HepG2 (cell line): ENCODE measurements around the gene MRS2. TPM values are rescaled to one million over a fixed set of nuclear protein-coding genes. Genes with fewer than 3 reads are reported as not detected.

Experiments used
- ATAC-seq: fragments of 200-7000 bp; cut with Tn5 transposase; 3 replicates; pipeline ENCODE4 v1.9.1; 2020; ENCODE audit warnings: mild to moderate bottlenecking, moderate library complexity
- BruUV-seq: library from RNA; stranded (reverse); fragments of 400-500 nt; replicated peaks from 2 replicates; lab custom pipeline; 2021; lab: Mats Ljungman, UMichigan
- CTCF ChIA-PET: fragments of 300-600 bp; formaldehyde crosslinking; extraction: SDS; loops from one replicate; lab custom pipeline; 2021; ENCODE audit warnings: low total read pairs, inconsistent platforms, low intra/inter-chr PET ratio; lab: Yijun Ruan, JAX
- POLR2A ChIA-PET: fragments of 350-600 bp; sonication (Branson Sonifier 250); formaldehyde crosslinking; loops from one replicate; lab custom pipeline; 2020; ENCODE audit warnings: antibody characterized with exemption, inconsistent platforms; lab: Yijun Ruan, JAX
- DNase-seq: peaks from one replicate; pipeline ENCODE4 v3.0.0-alpha.2; 2015; ENCODE audit warnings: low spot score
- FAIRE-seq: peaks from 3 replicates; lab custom pipeline; 2011; peaks lifted over from hg19 to GRCh38; lab: Jason Lieb, UNC
- H2AFZ ChIP-seq: one replicate; pipeline ENCODE4 v1.6.1; 2011; ENCODE audit warnings: low read length, inconsistent platforms
- H3K27ac ChIP-seq: fragments of 300-600 bp; 3 replicates; pipeline ENCODE4 v1.8.0; 2011; ENCODE audit warnings: mixed run types, mild to moderate bottlenecking, mixed read lengths, low read length, inconsistent platforms; ENCODE audit not compliant: insufficient read depth; ENCODE audit errors: extremely low read length
- H3K27me3 ChIP-seq, 2 experiments: fragments of 200-600 bp in 1 of 2; 2 replicates in 1 of 2; 3 replicates in 1 of 2; pipeline versions ENCODE4 v1.6.0 to v1.8.0; 2011; ENCODE audit warnings: low read length in 2 of 2, mild to moderate bottlenecking in 2 of 2, moderate library complexity in 2 of 2, inconsistent platforms in 1 of 2; ENCODE audit not compliant: insufficient read depth in 2 of 2, control insufficient read depth in 1 of 2
- H3K36me3 ChIP-seq, 2 experiments: fragments of 200-600 bp in 1 of 2; replicated peaks in 1 of 2; 2 replicates in 1 of 2; 3 replicates in 1 of 2; pipeline versions ENCODE4 v1.5.1 to v1.8.0; 2011; ENCODE audit warnings: low read length in 2 of 2, inconsistent platforms in 1 of 2; ENCODE audit not compliant: insufficient read depth in 2 of 2, control insufficient read depth in 1 of 2
- H3K4me1 ChIP-seq: 2 replicates; pipeline ENCODE4 v1.5.1; 2012; ENCODE audit warnings: low read length, inconsistent platforms; ENCODE audit not compliant: insufficient read depth
- H3K4me2 ChIP-seq: 2 replicates; pipeline ENCODE4 v1.6.0; 2011; ENCODE audit warnings: low read depth, low read length, inconsistent platforms
- H3K4me3 ChIP-seq, 3 experiments: fragments of 200-600 bp in 1 of 3; sonication (generic), shearing (Covaris generic) in 1 of 3; replicated peaks in 1 of 3; 2 replicates each; pipeline ENCODE4 v1.5.1; 2011 to 2016; ENCODE audit warnings: low read length in 3 of 3, inconsistent platforms in 2 of 3, low read depth in 2 of 3, mild to moderate bottlenecking in 2 of 3, control low read depth in 1 of 3, mixed read lengths in 1 of 3; ENCODE audit not compliant: insufficient read depth in 1 of 3
- H3K79me2 ChIP-seq: one replicate; pipeline ENCODE4 v1.6.1; 2011; ENCODE audit warnings: low read length, inconsistent platforms; ENCODE audit not compliant: insufficient read depth
- H3K9ac ChIP-seq: 2 replicates; pipeline ENCODE4 v1.6.0; 2011; ENCODE audit warnings: mild to moderate bottlenecking, low read depth, low read length, inconsistent platforms; ENCODE audit not compliant: insufficient read depth
- H3K9me3 ChIP-seq: 2 replicates; pipeline ENCODE4 v1.5.1; 2012; ENCODE audit warnings: mild to moderate bottlenecking, low read length
- H4K20me1 ChIP-seq: 2 replicates; pipeline ENCODE4 v1.6.0; 2011; ENCODE audit warnings: inconsistent platforms, mild to moderate bottlenecking, low read length, moderate library complexity; ENCODE audit not compliant: insufficient read depth
- FOXK2 ChIP-seq: fragments of 450-650 bp; IDR thresholded peaks from 2 replicates; pipeline ENCODE4 v1.6.1; 2016
- KLF12 ChIP-seq: sonication (generic); formaldehyde crosslinking; IDR thresholded peaks from 2 replicates; pipeline ENCODE4 v1.4.0; 2020; ENCODE audit warnings: missing genetic modification reagents, borderline replicate concordance
- NFE2 ChIP-seq: sonication (generic); formaldehyde crosslinking; IDR thresholded peaks from 2 replicates; pipeline ENCODE4 v1.4.0; 2020; ENCODE audit warnings: missing genetic modification reagents
- NFRKB ChIP-seq: fragments of 450-650 bp; IDR thresholded peaks from 2 replicates; pipeline ENCODE4 v1.6.1; 2017
- RNF2 ChIP-seq: fragments of 450-650 bp; conservative IDR thresholded peaks from 2 replicates; pipeline ENCODE4 v1.6.1; 2016; ENCODE audit warnings: low read depth
- RXRB ChIP-seq: IDR thresholded peaks from 2 replicates; pipeline ENCODE4 v1.6.1; 2016; ENCODE audit warnings: borderline replicate concordance, missing genetic modification reagents, missing compliant biosample characterization
- ZBTB42 ChIP-seq: sonication (generic); formaldehyde crosslinking; IDR thresholded peaks from 2 replicates; pipeline ENCODE4 v1.5.0; 2020; ENCODE audit warnings: mild to moderate bottlenecking, missing genetic modification reagents
- ZBTB7B ChIP-seq: sonication (generic); formaldehyde crosslinking; IDR thresholded peaks from 2 replicates; pipeline ENCODE4 v1.4.0; 2020; ENCODE audit warnings: missing genetic modification reagents
- ZNF101 ChIP-seq: sonication (generic); formaldehyde crosslinking; IDR thresholded peaks from 2 replicates; pipeline ENCODE4 v1.4.0; 2020; ENCODE audit warnings: mild to moderate bottlenecking, low read depth, missing genetic modification reagents, borderline replicate concordance
- ZNF121 ChIP-seq: sonication (generic); formaldehyde crosslinking; IDR thresholded peaks from 2 replicates; pipeline ENCODE4 v1.5.0; 2020; ENCODE audit warnings: mild to moderate bottlenecking, missing genetic modification reagents
- ZNF253 ChIP-seq: sonication (generic); formaldehyde crosslinking; IDR thresholded peaks from 2 replicates; pipeline ENCODE4 v1.8.0; 2022; ENCODE audit warnings: mild to moderate bottlenecking, missing genetic modification reagents, borderline replicate concordance
- ZNF335 ChIP-seq: sonication (generic); formaldehyde crosslinking; IDR thresholded peaks from 2 replicates; pipeline ENCODE4 v1.4.0; 2020; ENCODE audit warnings: missing genetic modification reagents
- ZNF33A ChIP-seq: sonication (generic); formaldehyde crosslinking; IDR thresholded peaks from 2 replicates; pipeline ENCODE4 v1.5.1; 2020; ENCODE audit warnings: missing genetic modification reagents, mild to moderate bottlenecking, moderate library complexity, borderline replicate concordance
- ZNF460 ChIP-seq: sonication (generic); formaldehyde crosslinking; IDR thresholded peaks from 2 replicates; pipeline ENCODE4 v1.5.1; 2020; ENCODE audit warnings: missing genetic modification reagents, mild to moderate bottlenecking, borderline replicate concordance
- ZNF709 ChIP-seq: sonication (generic); formaldehyde crosslinking; IDR thresholded peaks from 2 replicates; pipeline ENCODE4 v1.5.0; 2020; ENCODE audit warnings: mild to moderate bottlenecking, missing genetic modification reagents
- WGBS: methylation state at CpG from one replicate; pipeline ENCODE4 v1.1.6; 2017; ENCODE audit warnings: low lambda C conversion rate; 5-methylcytosine and 5-hydroxymethylcytosine counted together
- in situ Hi-C: cut with HindIII; loops from 2 replicates; pipeline ENCODE4 v1.10.0; 2017; ENCODE audit warnings: low pct_unique_long_range_greater_than_20kb; ENCODE audit not compliant: extremely low pct_ligation_motif_present
- intact Hi-C: fragments of 100-400 bp; cut with micrococcal nuclease; formaldehyde crosslinking; loops from one replicate; pipeline ENCODE4 v1.10.0; 2022; ENCODE audit not compliant: unreplicated experiment
- polyA plus RNA-seq, 8 experiments: library from polyadenylated mRNA; depleted of rRNA in 3 of 8; stranded (reverse) in 7 of 8; unstranded in 1 of 8; fragments of >200 nt; fragmentation: Illumina TruSeq in 4 of 8; extraction: Trizol in 4 of 8; gene quantifications; 2 replicates each; pipeline versions ENCODE4 v1.2.1 to v1.2.3, GENCODE V29; 2011 to 2016; ENCODE audit warnings: low read depth in 4 of 8, missing spikeins in 1 of 8, mixed read lengths in 1 of 8; ENCODE audit not compliant: insufficient read depth in 1 of 8
- total RNA-seq, 5 experiments: library from RNA; depleted of rRNA; stranded (reverse); fragments of >200 nt; fragmentation: Illumina TruSeq; extraction: Trizol; gene quantifications; 2 replicates each; pipeline ENCODE4 v1.2.3, GENCODE V29; 2016; ENCODE audit warnings: low read depth in 1 of 5
- TF ChIP-seq, protein P1 (sequence below): sonication (generic); formaldehyde crosslinking; IDR thresholded peaks from 2 replicates; pipeline ENCODE4 v1.5.1; 2020; ENCODE audit warnings: mild to moderate bottlenecking, missing genetic modification reagents, borderline replicate concordance
- TF ChIP-seq, protein P2 (sequence below): sonication (generic); formaldehyde crosslinking; IDR thresholded peaks from 2 replicates; pipeline ENCODE4 v1.8.1; 2023; ENCODE audit warnings: mild to moderate bottlenecking, moderate library complexity, missing genetic modification reagents
- TF ChIP-seq, protein P3 (sequence below): sonication (generic); formaldehyde crosslinking; IDR thresholded peaks from 2 replicates; pipeline ENCODE4 v1.4.0; 2020; ENCODE audit warnings: missing genetic modification reagents, mild to moderate bottlenecking, borderline replicate concordance

MRS2 gene
- total and polyA plus RNA-seq, 2 of the 13 experiments (the other 11 are each of a cell fraction or from before 2014, with no cell fraction given): 31.1 to 83.8 TPM

DNA sequence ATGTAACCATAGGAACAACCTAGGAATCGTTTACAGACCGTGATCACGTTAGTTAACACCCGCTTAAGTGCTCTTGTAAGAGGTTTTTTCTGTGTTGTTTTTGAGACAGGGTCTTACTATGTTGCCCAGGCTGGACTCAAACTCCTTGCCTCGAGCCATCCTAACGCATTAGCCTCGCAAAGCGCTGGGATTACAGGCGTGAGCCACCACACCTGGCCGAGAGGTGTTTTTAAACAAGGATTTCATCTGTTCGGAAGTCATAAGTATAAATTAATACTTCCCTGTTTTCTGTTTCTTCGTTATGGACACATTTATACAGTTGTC, 727 bp downstream of the MRS2 start:
- intact Hi-C loops (loop anchor here (2.0 to 5.0 kb wide), 2 partner anchors 19 to 341 kb away; no protein-coding TSS in a partner anchor), in situ Hi-C loops (no loop called here)
- H3K27ac ChIP-seq: peak overlapping the region; percentile 79
- H4K20me1 ChIP-seq: peaks cover 6% of the 10 kb centered on the region
- DNase-seq: no peak
- no peak for FAIRE-seq
- peaks cover 72% of the 10 kb centered on the region for H3K4me1 ChIP-seq
- no peak overlapping the region for H2AFZ ChIP-seq
- peaks cover 43% of the 10 kb centered on the region for H3K79me2 ChIP-seq
- CTCF ChIA-PET: interaction anchor here (1.7 kb wide), 1 partner anchor 120 kb away, joined by 4 read pairs; no protein-coding TSS in a partner anchor
- POLR2A ChIA-PET: interaction anchor here (1.0 kb wide), 1 partner anchor 263 kb away, joined by 3 read pairs; the partner anchor contains the start of genes ACOT13 and TDP2
- H3K27me3 ChIP-seq: no peaks in the 10 kb centered on the region; a peak in 1 of 5 replicates
- no peaks in the 10 kb centered on the region for H3K9me3 ChIP-seq
- WGBS: 2% methylated on average over 12 of the region's 12 CpGs
- H3K36me3 ChIP-seq: peaks cover 6 to 13% of the 10 kb centered on the region in 2 experiments
- BruUV-seq: no TSS peak
- H3K9ac ChIP-seq: peak overlapping the region; percentile 90
- ATAC-seq: no peak; the same call in 2 of the 3 replicates
- peak overlapping the region; percentile 78 to 95 (median 83) for H3K4me3 ChIP-seq
- peak overlapping the region; percentile 88 for H3K4me2 ChIP-seq
- TF ChIP-seq RNF2 (no peak), ZNF101 (CRISPR knock-in tag) (no peak), NFRKB (no peak), RXRB (CRISPR knock-in tag) (no peak), ZNF709 (CRISPR knock-in tag) (no peak), ZNF33A (peak; percentile 84; the same call in 1 of the 2 replicates), FOXK2 (no peak), ZNF253 (CRISPR knock-in tag) (no peak), NFE2 (CRISPR knock-in tag) (no peak), ZBTB42 (CRISPR knock-in tag) (0 out of 2 replicates have a peak, but pooled peaks have one; percentile 9), ZBTB7B (CRISPR knock-in tag) (no peak), ZNF460 (CRISPR knock-in tag) (peak; percentile 55; the same call in 1 of the 2 replicates), KLF12 (CRISPR knock-in tag) (no peak), ZNF121 (CRISPR knock-in tag) (peak; percentile 98), ZNF335 (no peak; the same call in 1 of the 2 replicates)
- TF ChIP-seq, protein P1, sequence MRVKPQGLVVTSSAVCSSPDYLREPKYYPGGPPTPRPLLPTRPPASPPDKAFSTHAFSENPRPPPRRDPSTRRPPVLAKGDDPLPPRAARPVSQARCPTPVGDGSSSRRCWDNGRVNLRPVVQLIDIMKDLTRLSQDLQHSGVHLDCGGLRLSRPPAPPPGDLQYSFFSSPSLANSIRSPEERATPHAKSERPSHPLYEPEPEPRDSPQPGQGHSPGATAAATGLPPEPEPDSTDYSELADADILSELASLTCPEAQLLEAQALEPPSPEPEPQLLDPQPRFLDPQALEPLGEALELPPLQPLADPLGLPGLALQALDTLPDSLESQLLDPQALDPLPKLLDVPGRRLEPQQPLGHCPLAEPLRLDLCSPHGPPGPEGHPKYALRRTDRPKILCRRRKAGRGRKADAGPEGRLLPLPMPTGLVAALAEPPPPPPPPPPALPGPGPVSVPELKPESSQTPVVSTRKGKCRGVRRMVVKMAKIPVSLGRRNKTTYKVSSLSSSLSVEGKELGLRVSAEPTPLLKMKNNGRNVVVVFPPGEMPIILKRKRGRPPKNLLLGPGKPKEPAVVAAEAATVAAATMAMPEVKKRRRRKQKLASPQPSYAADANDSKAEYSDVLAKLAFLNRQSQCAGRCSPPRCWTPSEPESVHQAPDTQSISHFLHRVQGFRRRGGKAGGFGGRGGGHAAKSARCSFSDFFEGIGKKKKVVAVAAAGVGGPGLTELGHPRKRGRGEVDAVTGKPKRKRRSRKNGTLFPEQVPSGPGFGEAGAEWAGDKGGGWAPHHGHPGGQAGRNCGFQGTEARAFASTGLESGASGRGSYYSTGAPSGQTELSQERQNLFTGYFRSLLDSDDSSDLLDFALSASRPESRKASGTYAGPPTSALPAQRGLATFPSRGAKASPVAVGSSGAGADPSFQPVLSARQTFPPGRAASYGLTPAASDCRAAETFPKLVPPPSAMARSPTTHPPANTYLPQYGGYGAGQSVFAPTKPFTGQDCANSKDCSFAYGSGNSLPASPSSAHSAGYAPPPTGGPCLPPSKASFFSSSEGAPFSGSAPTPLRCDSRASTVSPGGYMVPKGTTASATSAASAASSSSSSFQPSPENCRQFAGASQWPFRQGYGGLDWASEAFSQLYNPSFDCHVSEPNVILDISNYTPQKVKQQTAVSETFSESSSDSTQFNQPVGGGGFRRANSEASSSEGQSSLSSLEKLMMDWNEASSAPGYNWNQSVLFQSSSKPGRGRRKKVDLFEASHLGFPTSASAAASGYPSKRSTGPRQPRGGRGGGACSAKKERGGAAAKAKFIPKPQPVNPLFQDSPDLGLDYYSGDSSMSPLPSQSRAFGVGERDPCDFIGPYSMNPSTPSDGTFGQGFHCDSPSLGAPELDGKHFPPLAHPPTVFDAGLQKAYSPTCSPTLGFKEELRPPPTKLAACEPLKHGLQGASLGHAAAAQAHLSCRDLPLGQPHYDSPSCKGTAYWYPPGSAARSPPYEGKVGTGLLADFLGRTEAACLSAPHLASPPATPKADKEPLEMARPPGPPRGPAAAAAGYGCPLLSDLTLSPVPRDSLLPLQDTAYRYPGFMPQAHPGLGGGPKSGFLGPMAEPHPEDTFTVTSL (CRISPR knock-in tag): 0 out of 2 replicates have a peak, but pooled peaks have one; percentile 24
- TF ChIP-seq, protein P2, sequence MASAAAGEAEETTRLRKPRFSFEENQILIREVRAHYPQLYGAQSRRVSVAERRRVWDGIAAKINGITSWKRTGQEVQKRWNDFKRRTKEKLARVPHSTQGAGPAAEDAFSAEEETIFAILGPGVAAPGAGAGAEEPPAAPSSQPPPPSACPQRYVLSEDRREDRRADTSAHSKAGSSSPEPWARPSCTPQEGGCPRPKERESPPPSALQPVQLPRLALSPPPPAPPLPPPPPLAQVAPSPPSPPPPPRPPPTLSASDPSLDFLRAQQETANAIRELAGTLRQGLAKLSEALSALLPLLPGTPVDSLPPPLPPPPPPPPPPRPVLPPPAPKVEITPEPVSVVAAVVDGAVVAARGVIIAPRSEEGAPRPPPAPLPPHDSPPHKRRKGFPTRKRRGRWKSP (CRISPR knock-in tag): peak; percentile 43; the same call in 1 of the 2 replicates
- TF ChIP-seq, protein P3, sequence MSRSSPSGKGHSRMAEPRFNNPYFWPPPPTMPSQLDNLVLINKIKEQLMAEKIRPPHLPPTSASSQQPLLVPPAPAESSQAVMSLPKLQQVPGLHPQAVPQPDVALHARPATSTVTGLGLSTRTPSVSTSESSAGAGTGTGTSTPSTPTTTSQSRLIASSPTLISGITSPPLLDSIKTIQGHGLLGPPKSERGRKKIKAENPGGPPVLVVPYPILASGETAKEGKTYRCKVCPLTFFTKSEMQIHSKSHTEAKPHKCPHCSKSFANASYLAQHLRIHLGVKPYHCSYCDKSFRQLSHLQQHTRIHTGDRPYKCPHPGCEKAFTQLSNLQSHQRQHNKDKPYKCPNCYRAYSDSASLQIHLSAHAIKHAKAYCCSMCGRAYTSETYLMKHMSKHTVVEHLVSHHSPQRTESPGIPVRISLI (CRISPR knock-in tag): no peak
